Activated naive CD8-positive, alpha-beta T cell treated with anti-CD3 and anti-CD28 coated beads, Interleukin-2, amount 10 ng/mL, durations not matched to agents 7 days and 5 days (primary cell): ENCODE measurements around the gene SLMAP. TPM values are rescaled to one million over a fixed set of nuclear protein-coding genes. Genes with fewer than 3 reads are reported as not detected.

ENCODE experiments used
- ATAC-seq: fragments of 150-1000 bp; cut with Tn5 transposase; one replicate; pipeline ENCODE4 v1.10.0; 2021; ENCODE audit warnings: low read depth, moderate library complexity
- POLR2A ChIA-PET: fragments of 350-600 bp; sonication (Branson Sonifier 250); formaldehyde crosslinking; loops from one replicate; lab custom pipeline; 2021; ENCODE audit warnings: antibody characterized with exemption; lab: Charles Lee
- DNase-seq: peaks from one replicate; pipeline ENCODE4 v3.0.0; 2021
- H3K27ac Mint-ChIP-seq: one replicate; pipeline ENCODE4 v1.8.0; 2022; ENCODE audit warnings: mild to moderate bottlenecking, mixed read lengths
- H3K27me3 Mint-ChIP-seq: one replicate; pipeline ENCODE4 v1.8.0; 2022; ENCODE audit warnings: mild to moderate bottlenecking, moderate library complexity, mixed read lengths
- H3K36me3 Mint-ChIP-seq: one replicate; pipeline ENCODE4 v1.8.0; 2021; ENCODE audit warnings: mild to moderate bottlenecking, mixed read lengths
- H3K4me1 Mint-ChIP-seq: one replicate; pipeline ENCODE4 v1.8.0; 2021; ENCODE audit warnings: mixed read lengths
- H3K4me3 Mint-ChIP-seq: one replicate; pipeline ENCODE4 v1.8.0; 2022; ENCODE audit warnings: mild to moderate bottlenecking, moderate library complexity, mixed read lengths
- H3K9me3 Mint-ChIP-seq: one replicate; pipeline ENCODE4 v1.8.0; 2021; ENCODE audit warnings: mixed read lengths
- total RNA-seq, 2 experiments: library from RNA; stranded (reverse); gene quantifications; one replicate each; pipeline ENCODE4 v1.2.3, GENCODE V29; 2021

Gene SLMAP
- total RNA-seq, 2 experiments from 2014 or later, result 58.0 to 69.7 TPM

DNA sequence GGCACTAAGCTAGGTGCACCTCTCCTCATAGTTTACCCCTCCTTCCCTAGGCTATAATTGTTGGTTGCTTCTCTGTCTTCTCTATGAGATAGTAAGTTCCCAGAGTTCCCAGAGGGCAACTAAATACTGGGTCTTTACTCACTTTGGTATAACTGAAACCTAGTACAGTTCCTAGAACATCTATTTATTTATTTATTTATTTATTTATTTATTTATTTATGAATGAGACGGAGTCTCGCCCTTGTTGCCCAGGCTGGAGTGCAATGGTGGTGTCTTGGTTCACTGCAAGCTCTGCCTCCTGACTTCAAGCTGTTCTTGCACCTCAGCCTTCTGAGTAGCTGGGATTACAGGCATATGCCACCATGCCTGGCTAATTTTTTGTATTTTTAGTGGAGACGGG, 181.0 kb downstream of the SLMAP start:
- H3K4me1 Mint-ChIP-seq, result no peaks in the 10 kb centered on the region
- peaks cover 8% of the 10 kb centered on the region for H3K36me3 Mint-ChIP-seq
- H3K27ac Mint-ChIP-seq, result no peak overlapping the region
- no peak for ATAC-seq
- H3K4me3 Mint-ChIP-seq, result no peak overlapping the region
- no peaks in the 10 kb centered on the region for H3K27me3 Mint-ChIP-seq
- POLR2A ChIA-PET, result interaction anchor here (0.5 kb wide), 1 partner anchor 12 kb away, joined by 3 read pairs; no protein-coding TSS in a partner anchor
- H3K9me3 Mint-ChIP-seq, result peaks cover 2% of the 10 kb centered on the region
- DNase-seq, result no peak

DNA sequence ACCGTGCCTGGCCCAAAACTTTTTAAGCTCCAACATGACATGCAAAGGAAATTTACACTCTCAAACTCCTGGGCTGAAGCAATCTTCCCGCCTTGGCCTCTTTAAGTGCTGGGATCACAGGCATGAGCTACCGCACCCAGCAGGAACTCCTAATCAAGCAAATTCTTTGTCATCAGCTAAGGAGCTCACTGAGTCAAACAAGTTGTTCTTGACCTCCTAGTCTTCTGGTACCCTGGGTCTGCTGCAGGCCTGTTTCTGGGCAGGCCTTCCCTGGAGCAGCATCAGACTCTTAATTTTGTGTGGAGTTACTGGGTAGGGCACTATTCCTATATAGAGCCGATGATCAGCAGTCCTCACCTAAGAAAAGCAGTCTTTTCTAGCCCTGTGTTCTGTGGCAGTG, 183.7 kb downstream of the SLMAP start:
- Mint-ChIP-seq H3K27me3 (no peaks in the 10 kb centered on the region), H3K9me3 (no peaks in the 10 kb centered on the region), H3K4me3 (no peak overlapping the region), H3K27ac (no peak overlapping the region), H3K36me3 (peaks cover 4% of the 10 kb centered on the region), H3K4me1 (no peaks in the 10 kb centered on the region)
- DNase-seq (no peak), ATAC-seq (no peak)
- POLR2A ChIA-PET, result no interaction called here

DNA sequence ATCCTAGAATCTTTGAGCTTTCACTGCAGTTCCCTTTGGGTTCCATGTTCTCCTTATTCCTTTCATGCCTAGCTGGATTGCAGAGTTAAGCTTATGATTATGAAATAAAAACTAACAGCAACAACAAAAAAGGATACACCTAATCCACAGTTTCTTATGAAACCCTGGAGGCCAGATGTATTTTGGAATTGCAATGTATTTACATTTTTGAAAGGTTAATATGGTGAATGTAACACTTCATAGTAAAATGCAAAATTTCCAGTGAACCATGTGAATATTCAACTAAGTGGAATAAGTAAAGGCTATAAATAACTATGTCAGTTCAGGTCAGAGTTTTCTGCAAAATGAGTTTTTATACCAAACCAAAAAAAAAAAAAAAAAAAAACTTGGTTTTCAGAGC, 186.3 kb downstream of the SLMAP start:
- no peaks in the 10 kb centered on the region for H3K9me3 Mint-ChIP-seq
- peaks cover 4% of the 10 kb centered on the region for H3K36me3 Mint-ChIP-seq
- POLR2A ChIA-PET, result no interaction called here
- no peak for ATAC-seq
- no peak overlapping the region for H3K4me3 Mint-ChIP-seq
- H3K4me1 Mint-ChIP-seq, result no peaks in the 10 kb centered on the region
- H3K27me3 Mint-ChIP-seq, result no peaks in the 10 kb centered on the region
- DNase-seq, result no peak
- no peak overlapping the region for H3K27ac Mint-ChIP-seq

DNA sequence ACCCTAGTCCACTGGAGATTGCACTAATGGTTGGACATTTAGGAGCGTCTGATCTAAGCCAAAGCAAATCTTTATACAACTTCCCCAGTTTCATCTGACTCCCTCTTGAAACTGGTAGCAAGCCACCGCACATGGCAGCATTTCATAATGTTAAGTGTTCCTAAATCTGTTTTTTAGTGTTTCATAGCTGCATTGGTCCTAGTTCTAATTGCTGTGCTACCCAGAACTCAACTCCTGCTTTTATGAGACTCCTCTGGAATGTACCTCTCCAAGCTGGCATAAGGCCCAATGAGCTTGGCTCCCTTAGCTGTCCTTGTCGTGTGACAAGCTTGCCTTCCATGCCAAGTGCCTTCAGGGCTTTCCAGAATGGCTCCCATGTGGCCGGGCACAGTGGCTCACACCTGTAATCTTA, 186.8 kb downstream of the SLMAP start:
- H3K36me3 Mint-ChIP-seq, result peaks cover 4% of the 10 kb centered on the region
- no peaks in the 10 kb centered on the region for H3K9me3 Mint-ChIP-seq
- ATAC-seq, result no peak
- no peak overlapping the region for H3K27ac Mint-ChIP-seq
- POLR2A ChIA-PET, result no interaction called here
- DNase-seq, result no peak
- H3K4me1 Mint-ChIP-seq, result no peaks in the 10 kb centered on the region
- no peaks in the 10 kb centered on the region for H3K27me3 Mint-ChIP-seq
- no peak overlapping the region for H3K4me3 Mint-ChIP-seq

DNA sequence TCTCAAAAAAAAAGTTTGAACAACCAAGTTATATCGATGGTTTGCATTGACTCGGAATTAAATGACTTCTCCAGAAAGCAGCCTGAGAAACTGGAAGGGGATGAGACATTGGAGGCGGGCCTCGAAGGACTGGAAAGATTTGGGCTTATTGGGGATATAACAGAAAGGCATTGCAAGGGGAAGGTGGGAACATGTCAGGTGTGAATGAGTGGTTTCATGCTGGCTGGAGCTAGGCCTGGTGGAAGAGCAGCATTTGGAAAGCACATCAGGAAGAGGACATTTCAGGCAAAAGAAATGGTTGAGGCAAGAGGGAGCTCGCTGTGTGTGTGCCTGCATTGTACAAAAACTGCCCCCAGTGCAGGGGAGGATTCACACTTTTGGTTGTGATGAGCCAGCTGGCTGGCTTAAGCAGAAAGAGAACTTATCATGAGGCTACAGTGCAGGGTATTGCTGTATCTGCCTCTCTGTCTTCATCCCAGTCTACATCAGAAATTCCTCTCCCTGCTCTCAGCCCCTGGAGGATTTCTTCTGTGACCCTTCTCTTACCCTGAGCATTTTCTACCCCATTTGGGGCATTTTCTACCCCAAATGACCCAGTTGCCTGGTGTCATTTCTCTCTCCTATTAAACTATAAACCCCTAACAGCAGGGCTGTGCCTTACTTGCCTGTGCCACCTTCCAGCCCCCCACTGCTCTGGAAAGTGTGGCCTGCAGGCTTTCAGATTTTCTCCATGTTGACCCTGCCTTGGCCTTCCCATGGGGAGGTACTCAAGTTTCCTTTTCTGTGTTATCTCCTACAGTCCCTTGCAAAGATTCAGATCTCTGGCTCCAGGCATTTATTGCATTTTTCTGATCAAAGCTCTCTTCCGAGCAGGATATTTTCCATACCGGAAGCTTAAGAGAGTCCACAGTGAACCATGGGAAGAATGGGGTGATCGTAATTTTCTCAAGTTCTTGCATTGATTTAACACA, 187.7 kb downstream of the SLMAP start:
- POLR2A ChIA-PET, result no interaction called here
- Mint-ChIP-seq H3K9me3 (no peaks in the 10 kb centered on the region), H3K4me3 (no peak overlapping the region), H3K36me3 (peaks cover 4% of the 10 kb centered on the region), H3K27me3 (no peaks in the 10 kb centered on the region), H3K4me1 (no peaks in the 10 kb centered on the region), H3K27ac (no peak overlapping the region)
- DNase-seq (no peak), ATAC-seq (no peak)

DNA sequence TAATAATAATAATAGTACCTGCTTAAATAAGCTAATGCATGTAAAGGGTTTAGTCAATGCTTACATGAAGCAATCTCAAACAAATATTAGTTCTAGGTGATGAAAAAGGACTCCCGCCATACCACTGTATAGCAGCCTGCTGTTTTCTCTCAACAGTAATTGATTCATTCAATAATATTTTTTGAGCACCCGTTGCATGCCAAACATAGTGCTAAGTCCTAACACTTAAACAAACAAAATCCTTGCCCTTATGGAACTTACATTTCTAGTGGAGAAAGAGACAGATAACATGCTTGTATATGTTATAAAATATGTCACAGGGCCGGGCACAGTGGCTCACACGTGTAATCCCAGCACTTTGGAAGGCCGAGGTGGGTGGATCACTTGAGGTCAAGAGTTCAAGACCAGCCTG, 190.9 kb downstream of the SLMAP start:
- DNase-seq (no peak), ATAC-seq (no peak)
- Mint-ChIP-seq H3K4me3 (no peak overlapping the region), H3K36me3 (no peaks in the 10 kb centered on the region), H3K9me3 (no peaks in the 10 kb centered on the region), H3K27ac (no peak overlapping the region), H3K4me1 (peaks cover 2% of the 10 kb centered on the region), H3K27me3 (peaks cover 3% of the 10 kb centered on the region)
- POLR2A ChIA-PET, result no interaction called here

DNA sequence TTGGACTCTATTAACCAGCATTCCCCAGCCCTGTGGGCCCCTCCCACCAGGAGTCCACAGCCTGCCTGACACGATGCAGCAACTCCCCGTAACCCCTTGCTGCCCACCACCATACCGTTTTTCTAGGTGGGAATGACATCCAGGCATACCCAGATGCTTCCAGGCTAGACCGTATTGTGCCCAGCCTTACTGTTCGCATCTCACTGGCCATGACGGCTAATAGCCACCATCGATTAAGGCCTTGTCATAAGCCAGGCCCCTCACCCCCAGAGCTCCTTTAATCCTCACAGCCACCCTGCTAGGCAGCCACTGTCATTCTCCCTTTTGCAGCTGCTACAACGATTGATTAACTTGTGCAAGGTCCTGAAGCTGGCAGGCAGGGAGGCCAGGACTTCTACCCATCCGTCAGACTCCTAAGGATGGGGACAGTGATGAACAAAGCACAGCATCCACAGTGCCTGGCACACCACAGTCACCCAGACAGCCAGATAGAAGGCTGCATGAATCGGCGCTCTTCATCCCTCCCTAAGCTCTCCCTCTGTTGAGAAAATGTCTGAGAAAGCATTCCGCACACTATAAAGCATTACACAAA, 192.1 kb downstream of the SLMAP start:
- Mint-ChIP-seq H3K4me3 (no peak overlapping the region), H3K36me3 (no peaks in the 10 kb centered on the region), H3K9me3 (no peaks in the 10 kb centered on the region), H3K4me1 (peaks cover 2% of the 10 kb centered on the region), H3K27me3 (peaks cover 3% of the 10 kb centered on the region), H3K27ac (no peak overlapping the region)
- DNase-seq (no peak), ATAC-seq (no peak)
- POLR2A ChIA-PET, result no interaction called here

DNA sequence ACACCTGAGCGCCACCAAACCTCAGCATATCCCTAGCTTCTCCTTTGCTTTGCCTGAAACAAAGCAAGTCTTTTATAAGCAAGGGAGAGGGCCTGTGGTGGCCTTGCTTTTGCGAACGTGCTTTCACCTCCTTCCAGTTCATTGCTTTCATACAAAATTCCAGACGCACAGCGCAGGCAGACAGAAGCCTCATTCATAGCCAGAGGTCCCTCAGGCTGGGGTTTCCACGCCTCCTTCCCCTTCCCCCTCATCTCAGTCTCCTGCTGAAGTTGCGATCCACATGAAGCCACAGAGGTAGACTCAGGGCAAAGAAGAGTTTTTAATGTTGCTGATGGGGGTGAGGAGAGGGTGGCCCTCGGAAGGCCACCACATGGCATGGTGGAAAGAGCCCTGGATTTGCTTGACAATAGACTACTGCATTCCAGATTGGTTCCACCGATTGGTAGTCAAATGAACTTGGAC, 192.7 kb downstream of the SLMAP start:
- H3K9me3 Mint-ChIP-seq, result no peaks in the 10 kb centered on the region
- H3K27ac Mint-ChIP-seq, result no peak overlapping the region
- H3K27me3 Mint-ChIP-seq, result peaks cover 3% of the 10 kb centered on the region
- ATAC-seq (no peak), DNase-seq (no peak)
- POLR2A ChIA-PET, result no interaction called here
- no peaks in the 10 kb centered on the region for H3K36me3 Mint-ChIP-seq
- H3K4me3 Mint-ChIP-seq, result no peak overlapping the region
- peaks cover 2% of the 10 kb centered on the region for H3K4me1 Mint-ChIP-seq

DNA sequence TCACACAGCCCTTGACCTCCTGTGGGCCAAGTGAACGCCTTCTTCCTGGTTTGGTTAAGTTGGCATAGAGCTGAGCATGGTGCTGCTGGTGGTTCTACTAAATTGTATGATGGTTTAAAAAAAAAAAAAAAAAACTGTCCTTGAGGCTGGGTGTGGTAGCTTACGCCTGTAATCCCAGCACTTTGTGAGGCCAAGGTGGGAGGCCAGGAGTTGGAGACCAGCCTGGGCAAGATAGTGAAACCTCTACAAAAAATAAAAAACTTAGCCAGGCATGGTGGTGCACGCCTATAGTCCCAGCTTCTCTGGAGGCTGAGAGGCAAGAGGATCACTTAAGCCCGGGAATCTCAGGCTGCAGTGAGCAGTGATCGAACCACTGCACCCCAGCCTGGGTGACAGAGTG, 193.2 kb downstream of the SLMAP start:
- H3K9me3 Mint-ChIP-seq, result no peaks in the 10 kb centered on the region
- POLR2A ChIA-PET, result no interaction called here

DNA sequence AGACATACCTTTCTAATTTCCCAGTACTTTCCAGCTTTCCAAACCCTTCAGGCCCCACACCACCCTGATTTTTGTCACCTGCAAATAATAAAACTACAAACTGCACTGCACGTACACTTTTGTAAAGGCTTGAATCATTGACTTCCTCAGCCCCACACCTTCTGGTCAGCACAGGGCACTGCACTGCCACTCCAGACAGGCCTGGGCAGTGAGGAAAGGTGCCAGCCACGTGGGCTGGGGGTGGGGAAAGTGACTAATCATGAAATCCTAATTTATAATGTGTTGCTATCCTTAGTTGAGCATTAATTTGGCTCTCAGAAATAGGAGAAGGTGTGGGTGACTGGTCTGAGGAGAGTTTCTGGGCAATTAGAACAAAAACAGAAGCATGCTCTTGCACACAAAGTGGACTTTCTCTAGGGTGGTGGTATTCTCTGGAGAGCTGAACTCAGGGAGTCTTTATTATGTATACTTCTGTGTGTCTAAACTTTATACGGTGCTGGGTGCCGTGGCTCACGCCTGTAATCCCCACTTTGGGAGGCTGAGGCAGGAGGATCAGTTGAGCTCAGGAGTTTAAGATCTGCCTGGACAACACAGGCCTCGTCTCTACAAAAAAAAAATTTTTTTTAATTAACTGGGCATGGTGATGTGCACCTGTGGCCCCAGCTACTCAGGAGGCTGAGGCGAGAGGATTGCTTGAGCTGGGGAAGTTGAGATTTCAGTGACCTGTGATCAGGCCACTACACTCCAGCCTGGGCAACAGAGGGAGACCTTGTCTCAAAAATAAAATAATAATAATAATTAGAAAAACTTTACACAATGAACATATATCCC, 193.9 kb downstream of the SLMAP start:
- POLR2A ChIA-PET, result no interaction called here
- no peaks in the 10 kb centered on the region for H3K9me3 Mint-ChIP-seq
- H3K27ac Mint-ChIP-seq, result no peak overlapping the region
- H3K4me3 Mint-ChIP-seq, result no peak overlapping the region
- H3K36me3 Mint-ChIP-seq, result no peaks in the 10 kb centered on the region
- no peak for DNase-seq
- H3K4me1 Mint-ChIP-seq, result peaks cover 2% of the 10 kb centered on the region
- peaks cover 3% of the 10 kb centered on the region for H3K27me3 Mint-ChIP-seq
- ATAC-seq, result no peak

More for the DNA sequence above, 193.2 kb downstream of the SLMAP start:
- DNase-seq (no peak), ATAC-seq (no peak)
- Mint-ChIP-seq H3K4me3 (no peak overlapping the region), H3K27me3 (peaks cover 3% of the 10 kb centered on the region), H3K4me1 (peaks cover 2% of the 10 kb centered on the region), H3K27ac (no peak overlapping the region), H3K36me3 (no peaks in the 10 kb centered on the region)

DNA sequence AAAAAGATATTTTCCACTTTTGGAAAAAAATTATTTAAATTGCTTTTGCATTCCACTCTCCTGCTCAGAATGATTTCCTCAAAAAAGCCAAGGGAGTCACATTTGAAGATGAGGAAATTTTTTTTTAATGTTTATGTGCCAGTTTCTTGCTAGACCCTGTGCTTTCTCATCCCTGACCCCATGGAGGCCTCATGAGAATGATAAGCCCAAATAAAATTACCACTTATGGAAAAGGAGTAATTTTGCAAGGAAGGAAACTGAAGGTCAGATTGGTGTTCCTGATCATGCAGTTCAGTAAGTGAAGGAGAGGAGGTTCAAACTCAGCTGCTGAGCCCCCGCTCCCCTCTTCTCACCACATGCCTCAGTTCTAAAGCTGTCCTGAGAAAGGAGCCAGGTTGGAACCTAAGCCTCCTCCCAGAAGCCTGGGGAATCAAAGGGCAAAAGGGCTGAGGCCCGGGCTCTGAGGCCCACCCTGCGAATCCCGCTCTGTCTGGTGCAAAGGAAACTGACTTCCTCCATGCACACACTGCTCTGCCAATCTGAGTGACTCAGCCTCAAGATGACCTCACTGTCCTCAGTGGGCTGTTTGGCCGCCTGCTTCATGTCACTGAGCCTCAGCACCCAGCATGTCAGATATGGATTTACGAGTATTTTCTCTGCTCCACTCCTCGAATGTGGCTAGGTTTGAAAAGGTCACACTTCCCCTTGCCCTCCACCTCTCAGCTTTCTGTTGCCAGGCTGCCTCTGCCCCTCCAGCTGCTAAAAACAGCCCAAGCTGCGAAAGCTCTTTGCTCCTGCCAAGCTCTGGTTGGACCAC, 195.2 kb downstream of the SLMAP start:
- H3K4me1 Mint-ChIP-seq, result peaks cover 2% of the 10 kb centered on the region
- POLR2A ChIA-PET, result no interaction called here
- H3K9me3 Mint-ChIP-seq, result no peaks in the 10 kb centered on the region
- DNase-seq (no peak), ATAC-seq (peak; percentile 47)
- no peaks in the 10 kb centered on the region for H3K36me3 Mint-ChIP-seq
- no peak overlapping the region for H3K4me3 Mint-ChIP-seq
- H3K27me3 Mint-ChIP-seq, result peaks cover 3% of the 10 kb centered on the region
- H3K27ac Mint-ChIP-seq, result no peak overlapping the region

DNA sequence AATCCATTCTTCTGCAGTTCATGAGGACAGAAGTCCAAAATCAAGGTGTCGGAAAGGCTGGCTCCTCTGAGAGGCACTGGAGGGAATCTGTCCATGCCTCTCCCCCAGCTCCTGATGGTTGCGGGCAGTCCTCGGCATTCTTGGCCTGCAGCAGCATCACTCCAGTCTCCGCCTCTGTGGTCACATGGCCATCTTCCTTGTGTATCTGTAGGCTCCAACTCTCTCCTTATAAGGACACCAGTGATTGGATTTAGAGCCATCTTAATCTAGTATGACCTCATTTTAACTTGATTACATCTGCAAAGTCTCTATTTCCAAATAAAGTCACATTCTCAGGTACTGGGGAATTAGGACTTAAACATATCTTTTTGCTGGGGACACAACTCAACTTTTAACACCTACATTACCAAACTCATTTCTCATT, 196.1 kb downstream of the SLMAP start:
- Mint-ChIP-seq H3K27me3 (peaks cover 3% of the 10 kb centered on the region), H3K9me3 (no peaks in the 10 kb centered on the region), H3K4me3 (no peak overlapping the region), H3K4me1 (peaks cover 2% of the 10 kb centered on the region), H3K27ac (no peak overlapping the region), H3K36me3 (no peaks in the 10 kb centered on the region)
- POLR2A ChIA-PET, result no interaction called here
- DNase-seq (no peak), ATAC-seq (no peak)
